ENCODE data around the gene METTL4. TPM values are rescaled to one million over a fixed set of nuclear protein-coding genes. Genes with fewer than 3 reads are reported as not detected.

The METTL4 gene
- total and polyA plus RNA-seq, 9 of the 15 experiments (the other 6 are each of a cell fraction or from before 2014, with no cell fraction given) = 7.9 to 32.8 (median 22.1) TPM

DNA sequence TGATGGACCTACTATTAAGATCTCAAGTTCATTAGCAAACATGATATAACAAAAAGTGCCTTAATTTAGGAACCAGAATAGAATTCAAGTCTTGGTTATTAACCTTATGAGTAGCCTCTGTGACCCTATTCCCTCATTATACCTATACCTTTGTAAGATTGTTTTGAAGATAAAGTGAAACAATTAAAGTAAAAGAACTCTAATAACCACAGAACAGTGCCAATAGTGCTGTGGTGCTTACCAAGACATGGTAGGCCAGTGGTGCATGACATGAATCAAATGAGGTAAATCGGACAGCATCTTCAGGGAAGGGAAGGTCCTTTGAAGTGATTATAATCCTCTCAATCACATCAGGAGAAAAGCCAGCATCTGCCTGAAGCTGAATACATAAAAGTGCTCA is 36.4 kb downstream of the METTL4 start:
- Histone ChIP-seq H3K27me3 (ENCODE audit: control insufficient read depth in 2 of 2, insufficient read depth in 2 of 2, low read length in 2 of 2) (no peaks in the 10 kb centered on the region), H3K4me2 (ENCODE audit: insufficient read depth, low read length) (no peak overlapping the region), H3K4me3 (no peak overlapping the region), H4K20me1 (replicated peaks; ENCODE audit: control insufficient read depth, insufficient read depth, low read length) (no peaks in the 10 kb centered on the region), H3K27ac (ENCODE audit: extremely low read depth, low read depth, low read length) (no peak overlapping the region), H2AFZ (ENCODE audit: low read depth, low read length) (no peak overlapping the region), H3K4me1 (replicated peaks in 1 of 2; ENCODE audit: control insufficient read depth in 2 of 2, insufficient read depth in 2 of 2, low read length in 2 of 2) (no peaks in the 10 kb centered on the region), H3K9me3 (replicated peaks; ENCODE audit: control insufficient read depth, insufficient read depth, low read depth, low read length) (no peaks in the 10 kb centered on the region), H3K36me3 (ENCODE audit: control insufficient read depth, insufficient read depth, low read length) (peaks cover 4% of the 10 kb centered on the region; the same call in 2 of the 3 replicates), H3K9me1 (ENCODE audit: control insufficient read depth, insufficient read depth, low read length) (no peaks in the 10 kb centered on the region), H3K9ac (ENCODE audit: insufficient read depth in 1 of 2, low read depth in 2 of 2, low read length in 2 of 2) (no peak overlapping the region), H3K79me2 (ENCODE audit: control insufficient read depth, insufficient read depth, low read length) (no peaks in the 10 kb centered on the region)
- ATAC-seq (no peak), FAIRE-seq (no peak), DNase-seq (ENCODE audit: extremely low read depth in 1 of 4, low spot score in 3 of 4) (no peak)
- whole genome bisulfite sequencing (ENCODE audit: insufficient coverage, low coverage, missing lambda C conversion rate) = 85% methylated on average over 1 of the region's 1 CpG
- BruUV-seq (replicated peaks) = no TSS peak
- intact Hi-C loops (cut with micrococcal nuclease) (no loop called here), in situ Hi-C loops (cut with MboI) (loop anchor here (5.0 to 25.0 kb wide), 2 partner anchors 423 to 948 kb away; no protein-coding TSS in a partner anchor)
- TF ChIP-seq ZNF24 (IDR thresholded peaks at IDR 0.05) (no peak), KDM5B (IDR thresholded peaks at IDR 0.05; ENCODE audit: insufficient replicate concordance, low read depth, low read length) (no peak), RBM15 (IDR thresholded peaks at IDR 0.05; ENCODE audit: insufficient read depth, low read length) (no peak), SP1 (CRISPR knock-in tag; IDR thresholded peaks at IDR 0.05) (no peak)
- TF ChIP-seq, protein P1, sequence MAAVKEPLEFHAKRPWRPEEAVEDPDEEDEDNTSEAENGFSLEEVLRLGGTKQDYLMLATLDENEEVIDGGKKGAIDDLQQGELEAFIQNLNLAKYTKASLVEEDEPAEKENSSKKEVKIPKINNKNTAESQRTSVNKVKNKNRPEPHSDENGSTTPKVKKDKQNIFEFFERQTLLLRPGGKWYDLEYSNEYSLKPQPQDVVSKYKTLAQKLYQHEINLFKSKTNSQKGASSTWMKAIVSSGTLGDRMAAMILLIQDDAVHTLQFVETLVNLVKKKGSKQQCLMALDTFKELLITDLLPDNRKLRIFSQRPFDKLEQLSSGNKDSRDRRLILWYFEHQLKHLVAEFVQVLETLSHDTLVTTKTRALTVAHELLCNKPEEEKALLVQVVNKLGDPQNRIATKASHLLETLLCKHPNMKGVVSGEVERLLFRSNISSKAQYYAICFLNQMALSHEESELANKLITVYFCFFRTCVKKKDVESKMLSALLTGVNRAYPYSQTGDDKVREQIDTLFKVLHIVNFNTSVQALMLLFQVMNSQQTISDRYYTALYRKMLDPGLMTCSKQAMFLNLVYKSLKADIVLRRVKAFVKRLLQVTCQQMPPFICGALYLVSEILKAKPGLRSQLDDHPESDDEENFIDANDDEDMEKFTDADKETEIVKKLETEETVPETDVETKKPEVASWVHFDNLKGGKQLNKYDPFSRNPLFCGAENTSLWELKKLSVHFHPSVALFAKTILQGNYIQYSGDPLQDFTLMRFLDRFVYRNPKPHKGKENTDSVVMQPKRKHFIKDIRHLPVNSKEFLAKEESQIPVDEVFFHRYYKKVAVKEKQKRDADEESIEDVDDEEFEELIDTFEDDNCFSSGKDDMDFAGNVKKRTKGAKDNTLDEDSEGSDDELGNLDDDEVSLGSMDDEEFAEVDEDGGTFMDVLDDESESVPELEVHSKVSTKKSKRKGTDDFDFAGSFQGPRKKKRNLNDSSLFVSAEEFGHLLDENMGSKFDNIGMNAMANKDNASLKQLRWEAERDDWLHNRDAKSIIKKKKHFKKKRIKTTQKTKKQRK (IDR thresholded peaks at IDR 0.05; ENCODE audit: borderline replicate concordance, low read depth, low read length) = no peak
- CTCF ChIA-PET (ENCODE audit: low intra/inter-chr PET ratio) = no interaction called here
- POLR2A ChIA-PET = interaction anchor here (0.6 kb wide), 1 partner anchor 1588 kb away, joined by 4 read pairs; no protein-coding TSS in a partner anchor

Data from K562 (cell line).